Caco-2 (cell line): ENCODE data around the gene NFE2L2. TPM values are rescaled to one million over a fixed set of nuclear protein-coding genes. Genes with fewer than 3 reads are reported as not detected.
A peak's percentile ranks its signal among the peaks of the same experiment; 100 is the strongest.

Experiments
- BruUV-seq: library from RNA; stranded (reverse); fragments of 400-500 nt; replicated peaks from 2 replicates; lab custom pipeline; 2021; lab: Mats Ljungman, UMichigan
- CTCF ChIA-PET: fragments of 300-600 bp; sonication (Branson Sonifier 250); formaldehyde crosslinking; loops from one replicate; lab custom pipeline; 2022; ENCODE audit warnings: antibody characterized with exemption; lab: Charles Lee
- POLR2A ChIA-PET: fragments of 300-600 bp; sonication (Branson Sonifier 250); formaldehyde crosslinking; loops from one replicate; lab custom pipeline; 2022; ENCODE audit warnings: antibody characterized with exemption; lab: Charles Lee
- DNase-seq, 2 experiments: peaks; one replicate each; pipeline versions ENCODE4 v3.0.0 to v3.0.0-alpha.2; 2020 to 2022
- H3K27me3 ChIP-seq: replicated peaks from 2 replicates; pipeline ENCODE4 v1.6.0; 2011; ENCODE audit warnings: low read length; ENCODE audit not compliant: control insufficient read depth, insufficient read depth
- H3K36me3 ChIP-seq: 2 replicates; pipeline ENCODE4 v1.5.1; 2011; ENCODE audit warnings: low read length; ENCODE audit not compliant: control insufficient read depth, insufficient read depth
- H3K4me1 ChIP-seq: fragments of 250-450 bp; sonication (Bioruptor Pico); 2 replicates; pipeline ENCODE4 v1.5.1; 2020; ENCODE audit warnings: mild to moderate bottlenecking
- H3K4me3 ChIP-seq: 2 replicates; pipeline ENCODE4 v1.5.1; 2011; ENCODE audit warnings: low read depth, mild to moderate bottlenecking, control low read depth, low read length
- H3K9me3 ChIP-seq: fragments of 250-450 bp; sonication (Bioruptor Pico); 2 replicates; pipeline ENCODE4 v1.5.1; 2020; ENCODE audit warnings: mild to moderate bottlenecking, moderate library complexity
- H3K27ac Mint-ChIP-seq: one replicate; pipeline ENCODE4 v1.8.0; 2022; ENCODE audit warnings: mixed read lengths; ENCODE audit not compliant: unreplicated experiment
- H3K27me3 Mint-ChIP-seq: one replicate; pipeline ENCODE4 v1.8.0; 2022; ENCODE audit warnings: mixed read lengths; ENCODE audit not compliant: insufficient read depth, unreplicated experiment
- H3K36me3 Mint-ChIP-seq: one replicate; pipeline ENCODE4 v1.8.0; 2022; ENCODE audit warnings: mild to moderate bottlenecking, mixed read lengths; ENCODE audit not compliant: insufficient read depth, unreplicated experiment
- H3K4me1 Mint-ChIP-seq: one replicate; pipeline ENCODE4 v1.8.0; 2022; ENCODE audit warnings: low read depth, mixed read lengths; ENCODE audit not compliant: unreplicated experiment
- H3K4me3 Mint-ChIP-seq: one replicate; pipeline ENCODE4 v1.8.0; 2022; ENCODE audit warnings: mild to moderate bottlenecking, moderate library complexity, mixed read lengths; ENCODE audit not compliant: unreplicated experiment
- H3K9me3 Mint-ChIP-seq: one replicate; pipeline ENCODE4 v1.8.0; 2022; ENCODE audit warnings: mixed read lengths; ENCODE audit not compliant: unreplicated experiment
- CTCF ChIP-seq, 2 experiments: fragments of 200-600 bp in 1 of 2; IDR thresholded peaks; 1 replicate in 1 of 2; 2 replicates in 1 of 2; pipeline versions ENCODE4 v1.5.1 to v1.8.0; 2011 to 2022; ENCODE audit warnings: antibody characterized with exemption in 1 of 2, control low read depth in 1 of 2, inconsistent platforms in 1 of 2, low read depth in 1 of 2, low read length in 1 of 2, mild to moderate bottlenecking in 1 of 2, moderate library complexity in 1 of 2; ENCODE audit not compliant: insufficient read depth in 1 of 2, severe bottlenecking in 1 of 2, unreplicated experiment in 1 of 2
- intact Hi-C: fragments of 100-400 bp; cut with micrococcal nuclease; formaldehyde crosslinking; loops from one replicate; pipeline ENCODE4 v1.10.0; 2022; ENCODE audit not compliant: unreplicated experiment
- total RNA-seq: library from RNA; stranded (reverse); gene quantifications from 2 replicates; pipeline ENCODE4 v1.2.3, GENCODE V29; 2022

NFE2L2 gene
- total RNA-seq, 1 experiment from 2014 or later, result 75.7 TPM

- intact Hi-C loops, result no loop called here
- Histone ChIP-seq H3K4me1 (peaks cover 61% of the 10 kb centered on the region), H3K4me3 (no peak overlapping the region), H3K36me3 (no peaks in the 10 kb centered on the region; the same call in none of the 2 replicates), H3K27me3 (no peaks in the 10 kb centered on the region), H3K9me3 (no peaks in the 10 kb centered on the region)
- Mint-ChIP-seq H3K36me3 (peaks cover 73% of the 10 kb centered on the region), H3K4me1 (peaks cover 49% of the 10 kb centered on the region), H3K9me3 (no peaks in the 10 kb centered on the region), H3K27ac (peak overlapping the region; percentile 38), H3K4me3 (peak overlapping the region; percentile 19), H3K27me3 (no peaks in the 10 kb centered on the region)
- CTCF ChIA-PET, result interaction anchor here (0.8 to 1.2 kb wide), 4 partner anchors 8 to 90 kb away, joined by 3 to 4 read pairs (median 4); partner anchors contain the start of gene NFE2L2
- DNase-seq, result no peak
- POLR2A ChIA-PET, result interaction anchor here (0.9 to 1.4 kb wide), 2 partner anchors 8 to 10 kb away, joined by 3 to 6 read pairs; partner anchors contain the start of gene NFE2L2
- BruUV-seq, result no TSS peak
- TF ChIP-seq CTCF (IDR thresholded peaks at IDR 0.05; ENCODE audit: insufficient read depth in 1 of 2, low read depth in 1 of 2, low read length in 1 of 2, severe bottlenecking in 1 of 2, unreplicated experiment in 1 of 2), result no peak
These were observed 9.3 kb downstream of the NFE2L2 start for GRCh38 chr2:177255227-177255601.

GRCh38 chr2:177254433-177255226, 9.9 kb downstream of the NFE2L2 start:
- no TSS peak for BruUV-seq
- no peaks in the 10 kb centered on the region for H3K27me3 ChIP-seq
- no peaks in the 10 kb centered on the region for H3K9me3 Mint-ChIP-seq
- CTCF ChIA-PET, result interaction anchor here (0.8 to 1.2 kb wide), 4 partner anchors 9 to 90 kb away, joined by 3 to 4 read pairs (median 4); partner anchors contain the start of gene NFE2L2
- peaks cover 73% of the 10 kb centered on the region for H3K36me3 Mint-ChIP-seq
- no peaks in the 10 kb centered on the region for H3K9me3 ChIP-seq
- TF ChIP-seq CTCF (IDR thresholded peaks at IDR 0.05; ENCODE audit: insufficient read depth in 1 of 2, low read depth in 1 of 2, low read length in 1 of 2, severe bottlenecking in 1 of 2, unreplicated experiment in 1 of 2), result peak; percentile 33 to 50
- peak overlapping the region; percentile 19 for H3K4me3 Mint-ChIP-seq
- H3K4me1 Mint-ChIP-seq, result peaks cover 53% of the 10 kb centered on the region
- H3K4me1 ChIP-seq, result peaks cover 61% of the 10 kb centered on the region
- peak; percentile 58 to 71 for DNase-seq
- no peaks in the 10 kb centered on the region for H3K27me3 Mint-ChIP-seq
- intact Hi-C loops, result loop anchor here (1.0 kb wide), 1 partner anchor 9 kb away; no protein-coding TSS in a partner anchor
- no peaks in the 10 kb centered on the region; the same call in none of the 2 replicates for H3K36me3 ChIP-seq
- POLR2A ChIA-PET, result interaction anchor here (0.9 to 1.4 kb wide), 2 partner anchors 9 to 10 kb away, joined by 3 to 6 read pairs; partner anchors contain the start of gene NFE2L2
- H3K4me3 ChIP-seq, result no peak overlapping the region
- H3K27ac Mint-ChIP-seq, result peak overlapping the region; percentile 38

- Mint-ChIP-seq H3K9me3 (no peaks in the 10 kb centered on the region), H3K4me3 (no peak overlapping the region), H3K36me3 (peaks cover 78% of the 10 kb centered on the region), H3K27ac (no peak overlapping the region), H3K4me1 (peaks cover 53% of the 10 kb centered on the region), H3K27me3 (no peaks in the 10 kb centered on the region)
- POLR2A ChIA-PET, result no interaction called here
- CTCF ChIA-PET, result no interaction called here
- no peak overlapping the region for H3K4me3 ChIP-seq
- TF ChIP-seq CTCF (IDR thresholded peaks at IDR 0.05; ENCODE audit: insufficient read depth in 1 of 2, low read depth in 1 of 2, low read length in 1 of 2, severe bottlenecking in 1 of 2, unreplicated experiment in 1 of 2), result no peak
- H3K9me3 ChIP-seq, result no peaks in the 10 kb centered on the region
- H3K27me3 ChIP-seq, result no peaks in the 10 kb centered on the region
- BruUV-seq, result no TSS peak
- no peaks in the 10 kb centered on the region; the same call in none of the 2 replicates for H3K36me3 ChIP-seq
- peaks cover 61% of the 10 kb centered on the region for H3K4me1 ChIP-seq
- intact Hi-C loops, result loop anchor here (1.0 kb wide), 1 partner anchor 10 kb away; no protein-coding TSS in a partner anchor
- DNase-seq, result no peak
These were observed 10.8 kb downstream of the NFE2L2 start for GRCh38 chr2:177253704-177254103.
